Activated CD4-positive, alpha-beta T cell treated with anti-CD3 and anti-CD28 coated beads, Interleukin-2, amount 50 U/mL, for 16 hours (primary cell): ENCODE data around the gene MIPOL1.
"Not testable (repeated sequence)": the region's sequence is repeated elsewhere in the genome, so short reads cannot be mapped to it uniquely, and the experiment has no call there.

ENCODE experiments used
- DNase-seq: peaks from one replicate; pipeline ENCODE4 v3.0.0-alpha.2; 2020

MIPOL1 gene

DNA sequence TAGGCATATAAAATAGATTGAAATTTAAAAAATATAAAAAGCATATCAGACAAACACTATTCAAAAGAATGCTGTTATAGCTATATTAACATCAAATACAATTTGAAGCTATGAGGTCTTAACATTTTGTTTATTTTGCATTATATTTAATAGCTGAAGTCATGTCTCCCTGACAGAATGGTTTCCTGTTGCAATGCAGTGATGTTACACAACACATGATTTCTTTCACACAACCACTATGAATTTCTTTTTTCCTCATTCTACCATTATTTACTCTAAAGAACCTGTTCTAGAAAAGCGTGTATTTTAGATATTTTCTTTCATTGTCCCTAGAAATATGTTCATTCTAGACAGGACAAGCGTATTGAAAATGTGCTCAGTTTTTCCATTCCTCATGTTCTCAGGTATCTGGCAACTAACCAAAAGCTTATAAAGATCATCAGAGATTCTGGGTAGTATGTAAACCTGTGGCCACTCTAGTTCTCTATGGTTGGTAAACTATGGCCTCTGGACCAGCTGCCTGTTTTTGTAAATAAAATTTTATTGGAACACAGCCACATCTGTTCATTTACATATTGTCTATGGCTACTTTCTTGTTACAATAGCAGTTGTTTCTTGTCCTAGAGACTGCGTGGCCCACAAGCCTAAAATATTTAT, 213.5 kb downstream of the MIPOL1 start:
- no peak for DNase-seq

- DNase-seq, result no peak
Observed at GRCh38 chr14:37413050-37413449, 215.3 kb downstream of the MIPOL1 start.

DNA sequence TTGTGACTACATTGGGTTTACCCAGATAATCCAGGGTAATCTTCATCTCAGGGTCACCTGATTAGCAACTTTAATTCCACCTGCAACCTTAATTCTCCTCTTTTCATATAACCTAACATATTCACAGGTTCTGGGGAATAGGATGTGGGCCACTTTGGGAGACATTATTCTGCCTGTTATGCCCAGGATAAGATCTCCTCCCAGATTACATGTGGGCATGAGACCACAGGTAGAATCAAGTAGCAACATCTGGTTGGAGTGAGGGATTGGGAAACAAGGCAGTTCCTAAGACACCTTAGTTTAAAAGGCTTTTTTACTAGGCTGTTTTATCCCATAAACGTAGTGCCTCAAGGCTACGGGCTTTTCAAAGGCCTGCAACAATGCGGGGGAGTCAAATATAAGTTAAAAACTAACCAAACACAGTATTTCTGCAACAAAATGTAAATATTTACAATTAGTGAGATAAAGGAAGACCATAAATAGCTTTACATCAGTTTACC, 215.8 kb downstream of the MIPOL1 start:
- DNase-seq, result no peak

DNA sequence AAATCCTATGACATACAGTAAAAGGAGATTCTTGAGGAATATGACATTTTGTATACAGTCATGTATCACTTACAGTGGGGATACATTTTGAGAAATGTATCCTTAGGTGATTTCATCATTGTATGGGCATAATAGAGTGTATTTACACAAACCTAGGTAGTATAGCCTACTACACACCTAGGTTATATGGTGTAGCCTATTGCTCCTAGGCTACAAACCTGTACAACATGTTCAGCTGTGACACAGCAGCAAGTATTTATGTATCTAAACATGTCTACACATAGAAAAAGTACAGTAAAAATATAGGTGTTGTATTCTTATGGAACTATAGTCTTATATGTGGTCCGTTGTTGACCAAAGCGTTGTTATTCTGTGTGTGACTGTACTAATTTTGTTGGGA, 218.5 kb downstream of the MIPOL1 start:
- no peak for DNase-seq

DNA sequence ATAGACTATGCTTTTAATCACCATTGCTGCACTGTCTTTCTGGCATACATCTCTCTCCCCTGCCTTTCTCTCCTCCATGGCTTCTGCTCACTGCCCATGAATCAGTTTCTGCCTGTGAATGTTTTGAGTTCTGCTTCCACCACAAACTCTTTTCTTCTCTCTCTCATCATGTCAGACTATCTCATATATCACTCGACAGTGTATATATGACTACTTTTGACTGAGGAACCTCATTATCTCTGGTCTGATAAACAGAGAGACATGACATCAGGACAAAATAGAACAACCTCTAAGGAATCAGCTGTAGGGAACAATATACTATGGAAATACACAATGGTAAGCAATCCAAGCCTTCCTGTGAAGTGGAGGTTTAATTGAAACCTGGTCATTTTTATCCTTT, 219.4 kb downstream of the MIPOL1 start:
- DNase-seq, result no peak

- no peak for DNase-seq
Observed at GRCh38 chr14:37417833-37418232, 220.1 kb downstream of the MIPOL1 start.

- no peak for DNase-seq
Observed at GRCh38 chr14:37420622-37421021, 222.9 kb downstream of the MIPOL1 start.

GRCh38 chr14:37422319-37422718, 224.6 kb downstream of the MIPOL1 start:
- DNase-seq, result no peak

DNA sequence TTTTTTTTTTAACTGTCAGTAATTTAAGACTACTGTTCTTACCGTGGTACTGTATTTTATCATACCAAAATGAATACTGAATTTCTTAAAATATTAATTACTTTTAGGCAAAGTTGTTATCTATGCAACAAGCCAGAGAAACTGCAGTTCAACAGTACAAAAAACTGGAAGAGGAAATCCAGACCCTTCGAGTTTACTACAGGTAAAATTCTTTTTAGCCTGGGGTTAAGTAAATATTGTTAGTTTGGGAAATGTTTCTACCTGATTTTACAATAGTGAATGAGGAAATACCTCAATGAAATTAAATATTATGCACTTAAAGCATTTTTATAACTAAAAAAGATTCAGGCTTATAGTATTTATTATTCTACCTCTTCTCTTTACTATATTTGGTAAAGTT, 225.0 kb downstream of the MIPOL1 start:
- no peak for DNase-seq

- no peak for DNase-seq
Observed at GRCh38 chr14:37428954-37429353, 231.2 kb downstream of the MIPOL1 start.

DNA sequence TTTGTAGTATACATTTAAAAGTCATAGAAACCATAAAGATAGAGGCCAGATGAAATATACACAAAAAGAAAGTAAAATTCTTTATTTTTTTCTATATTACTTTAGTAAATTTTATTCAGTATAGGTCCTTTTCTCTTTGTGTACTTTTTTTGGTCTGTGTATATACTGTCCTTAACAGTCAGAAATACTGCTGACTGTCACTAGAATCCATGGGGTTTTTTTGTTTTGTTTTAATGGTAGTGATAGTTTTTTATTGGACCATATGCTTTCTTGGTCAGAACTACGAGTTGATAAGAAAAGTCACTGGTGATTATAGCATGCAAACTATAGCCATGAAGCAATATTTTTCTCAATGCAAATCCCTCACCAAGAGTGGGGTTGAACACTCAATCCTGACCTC, 231.9 kb downstream of the MIPOL1 start:
- DNase-seq, result no peak

- no peak for DNase-seq
Observed at GRCh38 chr14:37434867-37435266, 237.1 kb downstream of the MIPOL1 start.

- DNase-seq, result no peak
Observed at GRCh38 chr14:37436519-37436918, 238.8 kb downstream of the MIPOL1 start.

DNA sequence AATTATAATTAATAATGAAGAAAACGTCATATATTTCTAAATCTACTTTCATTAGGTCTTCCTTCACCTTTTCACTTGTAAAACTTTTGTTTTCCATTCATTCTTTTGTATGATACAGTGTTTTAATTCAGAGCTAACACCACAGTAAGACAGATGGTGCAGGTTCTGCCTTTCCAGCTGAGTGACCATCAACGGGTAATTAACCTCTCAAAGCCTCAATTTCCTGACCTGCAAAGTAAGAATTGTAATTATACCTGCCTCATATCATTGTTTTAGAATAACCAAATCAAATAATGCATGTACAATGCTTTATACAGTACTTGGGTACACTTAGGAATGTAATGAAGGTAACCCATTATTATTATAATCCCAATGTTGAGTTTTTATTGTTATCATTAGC, 239.8 kb downstream of the MIPOL1 start:
- DNase-seq, result no peak

DNA sequence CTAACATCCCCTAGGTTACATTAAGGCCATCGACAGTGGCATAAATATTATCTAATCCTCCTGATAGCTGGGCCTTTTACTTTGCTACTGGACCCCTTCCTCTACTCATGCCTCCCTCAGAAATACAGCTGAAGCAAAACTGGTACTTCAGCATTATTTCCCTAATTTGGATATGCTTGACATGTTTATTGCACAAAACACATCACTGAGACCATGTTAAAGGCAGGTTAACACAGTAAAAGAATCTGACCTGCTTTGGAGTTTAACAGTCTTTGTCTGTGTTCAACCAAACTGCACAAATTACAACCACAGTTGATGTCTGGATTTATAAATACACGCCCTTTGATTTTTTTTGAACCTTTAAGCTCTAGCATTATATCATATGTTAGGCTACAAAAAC, 240.7 kb downstream of the MIPOL1 start:
- DNase-seq, result no peak

- no peak for DNase-seq
Observed at GRCh38 chr14:37443461-37443860, 245.7 kb downstream of the MIPOL1 start.

DNA sequence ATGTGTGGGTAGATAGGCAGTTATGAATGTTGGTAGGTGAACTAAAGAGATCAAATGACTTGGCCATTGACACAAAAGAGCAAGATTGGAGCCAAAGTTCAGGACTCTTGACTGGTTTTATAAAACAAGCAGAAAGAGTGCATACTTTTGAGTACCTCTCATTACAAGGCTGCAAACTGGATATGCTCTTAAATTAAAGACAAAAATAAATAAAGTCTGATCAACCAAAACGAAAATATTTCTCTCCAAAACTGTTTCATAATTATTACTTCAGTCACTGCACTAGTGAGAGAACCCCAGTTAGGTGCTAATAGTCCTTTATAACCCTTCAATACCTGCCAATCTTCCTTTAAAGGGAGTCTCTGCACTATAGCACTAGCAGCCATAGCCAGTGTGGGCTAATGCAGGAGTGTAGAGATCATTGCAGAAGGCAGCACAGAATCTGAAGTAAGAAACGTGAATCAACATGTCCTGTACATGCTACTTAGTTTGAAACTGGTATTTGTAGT, 250.2 kb downstream of the MIPOL1 start:
- DNase-seq, result no peak

DNA sequence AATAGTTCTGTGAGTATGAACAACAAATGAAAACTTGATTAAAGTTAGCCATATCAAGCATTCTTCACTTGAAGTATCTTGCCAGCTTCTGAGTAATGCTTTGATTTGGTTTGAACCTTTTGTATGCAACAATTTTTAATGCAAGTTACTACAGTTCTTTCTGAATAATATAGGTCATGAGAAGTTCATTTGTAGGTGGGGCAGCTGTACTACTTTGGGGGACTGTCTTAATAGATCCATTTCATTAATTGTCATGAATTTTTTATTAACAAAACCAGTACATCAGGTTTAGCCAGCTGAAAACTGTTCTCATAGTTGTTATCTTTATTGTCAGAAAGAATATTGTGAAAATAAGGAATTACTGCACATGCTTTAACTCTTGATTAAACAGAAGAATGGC, 254.6 kb downstream of the MIPOL1 start:
- DNase-seq, result no peak

GRCh38 chr14:37453985-37454384, 256.2 kb downstream of the MIPOL1 start:
- no peak for DNase-seq

DNA sequence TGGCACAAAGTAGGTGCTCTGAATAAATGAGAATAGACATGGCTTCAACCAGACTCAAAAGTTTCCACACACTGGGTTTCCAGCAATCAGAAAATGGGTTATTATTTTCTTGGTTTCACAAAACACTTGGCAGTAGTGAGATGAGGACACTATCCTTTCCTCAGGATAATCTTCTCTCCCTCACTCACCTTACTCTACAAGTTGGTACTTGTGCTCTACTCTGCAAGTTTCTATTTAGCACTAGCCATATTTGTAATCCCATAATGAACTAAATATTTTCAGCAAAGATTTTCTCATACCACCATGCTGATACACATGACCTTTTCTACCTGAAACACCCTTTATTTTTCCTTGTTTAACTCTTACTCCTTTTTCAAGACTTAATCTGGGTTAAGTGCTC, 259.6 kb downstream of the MIPOL1 start:
- no peak for DNase-seq

DNA sequence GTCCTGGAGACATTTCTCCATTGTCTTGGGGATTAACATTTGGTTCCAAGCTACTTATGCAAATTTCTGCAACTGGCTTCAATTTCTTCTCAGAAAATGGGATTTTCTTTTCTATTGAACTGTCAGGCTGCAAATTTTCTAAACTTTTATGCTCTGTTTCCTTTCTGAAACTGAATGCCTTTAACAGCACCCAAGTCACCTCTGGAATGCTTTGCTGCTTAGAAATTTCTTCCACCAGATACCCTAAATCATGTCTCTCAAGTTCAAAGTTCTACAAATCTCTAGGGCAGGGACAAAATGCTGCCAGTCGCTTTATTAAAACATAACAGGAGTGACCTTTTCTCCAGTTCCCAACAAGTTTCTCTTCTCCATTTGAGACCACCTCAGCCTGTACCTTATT, 264.7 kb downstream of the MIPOL1 start:
- not testable (repeated sequence) for DNase-seq

DNA sequence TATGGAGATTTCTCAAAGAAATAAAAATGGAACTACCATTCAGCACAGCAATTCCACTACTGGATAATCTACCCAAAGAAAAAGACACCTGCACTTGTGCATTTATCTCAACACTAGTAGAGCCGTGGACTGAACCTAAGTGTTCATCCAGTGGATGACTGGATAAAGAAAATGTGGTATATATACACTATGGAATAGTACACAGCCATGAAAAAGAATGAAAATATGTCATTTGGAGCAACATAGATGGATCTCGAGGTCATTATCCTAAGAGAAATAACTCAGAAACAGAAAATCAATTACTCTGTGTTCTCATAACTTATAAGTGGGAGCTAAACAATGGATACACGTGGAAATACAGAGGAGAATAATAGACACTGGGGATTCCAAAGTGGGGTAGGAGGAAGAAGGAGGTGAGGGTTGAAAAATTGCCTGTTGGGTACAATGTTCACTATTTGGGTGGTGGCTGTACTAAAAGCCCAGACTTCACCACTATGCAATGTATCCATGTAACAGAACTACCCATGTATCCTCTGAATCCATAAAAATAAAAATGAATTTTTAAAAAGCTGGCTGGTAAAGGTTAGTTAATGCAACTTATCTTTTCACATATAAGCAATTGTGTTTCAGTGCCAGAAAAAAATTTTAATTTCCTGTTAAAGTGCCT, 266.6 kb downstream of the MIPOL1 start:
- DNase-seq, result no peak

GRCh38 chr14:37466003-37466622, 268.4 kb downstream of the MIPOL1 start:
- no peak for DNase-seq

- no peak for DNase-seq
Observed at GRCh38 chr14:37466623-37467088, 268.9 kb downstream of the MIPOL1 start.
